Stimulated activated CD4-positive, alpha-beta T cell treated with anti-CD3 and anti-CD28 coated beads, TNF-alpha, amount 100 ng/mL, for 4 hours (primary cell): ENCODE results near the gene PSMD6.

Experiments used
- DNase-seq, 3 experiments: peaks; one replicate each; pipeline ENCODE4 v3.0.0-alpha.2; 2020; ENCODE audit warnings: low read depth in 3 of 3

Gene PSMD6

DNA sequence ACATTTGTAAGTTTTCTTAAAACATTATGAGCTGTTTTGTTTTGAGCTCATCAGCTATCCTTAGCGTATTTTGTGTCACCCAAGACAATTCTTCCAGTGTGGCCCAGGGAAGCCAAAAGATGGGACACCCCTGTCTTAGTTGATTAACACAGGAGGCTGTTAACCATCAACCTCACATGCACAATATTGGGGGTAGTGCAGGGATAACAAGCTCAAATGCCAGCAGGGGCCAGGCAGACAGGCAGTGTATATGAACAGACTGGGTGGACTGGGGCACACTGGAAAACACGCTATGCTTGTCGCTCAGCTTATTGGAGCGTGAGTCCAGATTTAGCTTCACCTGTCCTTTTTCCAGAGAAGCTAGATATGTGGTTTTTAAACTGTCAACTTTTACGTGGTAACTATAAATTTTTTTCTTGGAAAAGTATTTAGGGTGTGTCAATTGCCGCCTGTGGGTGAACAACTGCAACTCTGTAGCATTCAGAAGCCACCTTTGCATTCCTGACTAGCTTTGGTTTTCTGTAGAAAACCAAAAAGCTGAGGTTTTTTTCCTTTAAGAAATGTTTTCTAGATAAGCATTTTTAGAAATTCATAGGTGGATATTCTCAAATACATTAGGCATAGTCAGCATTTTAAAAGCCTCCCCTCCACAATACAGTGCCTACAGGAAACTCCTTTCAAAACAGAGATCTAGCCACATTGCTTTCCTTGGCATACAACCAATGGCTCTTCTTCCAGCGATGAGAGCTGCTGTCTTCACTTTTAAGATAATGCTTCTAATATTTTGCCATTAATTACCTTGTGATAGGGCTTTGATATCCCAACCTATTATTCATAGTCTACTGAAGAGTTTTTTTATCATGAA, 14.6 kb downstream of the PSMD6 start:
- no peak for DNase-seq

DNA sequence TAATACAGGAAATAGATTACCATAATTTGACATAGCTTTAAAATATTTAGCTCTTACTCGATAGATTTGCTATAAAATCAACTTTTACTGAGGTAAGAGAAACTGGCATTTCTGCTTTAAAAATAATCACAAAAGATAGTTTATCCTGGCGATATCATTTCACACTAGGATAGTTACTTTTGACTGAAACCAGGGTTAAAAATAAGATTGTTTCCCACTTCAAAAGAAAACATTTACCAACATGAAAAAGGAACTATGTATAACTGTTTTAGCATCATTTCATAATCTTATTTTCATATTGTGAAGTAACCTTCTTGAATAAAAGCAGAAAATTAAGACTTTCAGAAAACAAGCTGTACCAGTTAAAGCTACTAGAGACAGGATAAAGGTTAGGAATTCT, 15.3 kb downstream of the PSMD6 start:
- DNase-seq: no peak

DNA sequence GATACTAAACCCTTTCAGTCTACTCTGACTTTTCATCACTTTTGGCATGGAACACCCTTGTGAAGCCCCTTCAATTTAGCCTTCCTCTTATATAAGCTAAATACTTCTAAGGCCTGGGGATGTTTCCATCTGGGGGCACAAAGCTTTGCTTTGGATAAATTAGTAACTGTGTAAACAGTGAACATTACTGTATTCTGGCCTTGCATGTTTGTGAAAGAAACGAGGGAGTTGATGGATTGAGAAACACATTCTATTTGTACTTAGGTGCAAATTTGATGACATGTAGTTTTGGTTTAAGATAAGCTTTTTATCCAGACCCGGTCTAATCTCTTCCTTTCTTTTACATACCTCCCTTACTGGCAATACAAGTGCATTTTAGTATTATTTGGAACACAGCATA, 19.7 kb downstream of the PSMD6 start:
- DNase-seq: no peak

DNA sequence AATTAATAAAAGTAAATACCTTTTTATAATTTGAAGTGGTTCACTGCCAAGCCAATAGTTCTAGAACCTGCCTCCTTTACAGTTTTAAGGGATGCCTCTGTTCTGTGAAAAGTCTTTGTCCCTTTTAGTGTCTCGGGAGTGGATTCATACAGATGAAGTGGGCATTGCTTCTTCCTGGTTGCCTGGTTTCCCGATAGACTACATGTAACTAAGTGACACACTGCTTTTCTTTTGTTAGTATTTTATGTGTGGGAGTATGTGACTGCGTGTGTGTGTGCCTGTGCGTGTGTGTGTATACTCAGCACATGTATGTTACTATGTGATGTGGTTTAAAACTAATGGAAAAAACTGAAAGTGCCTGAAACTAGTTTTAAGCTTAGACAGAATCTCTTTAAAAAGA, 21.1 kb downstream of the PSMD6 start:
- DNase-seq: no peak

DNA sequence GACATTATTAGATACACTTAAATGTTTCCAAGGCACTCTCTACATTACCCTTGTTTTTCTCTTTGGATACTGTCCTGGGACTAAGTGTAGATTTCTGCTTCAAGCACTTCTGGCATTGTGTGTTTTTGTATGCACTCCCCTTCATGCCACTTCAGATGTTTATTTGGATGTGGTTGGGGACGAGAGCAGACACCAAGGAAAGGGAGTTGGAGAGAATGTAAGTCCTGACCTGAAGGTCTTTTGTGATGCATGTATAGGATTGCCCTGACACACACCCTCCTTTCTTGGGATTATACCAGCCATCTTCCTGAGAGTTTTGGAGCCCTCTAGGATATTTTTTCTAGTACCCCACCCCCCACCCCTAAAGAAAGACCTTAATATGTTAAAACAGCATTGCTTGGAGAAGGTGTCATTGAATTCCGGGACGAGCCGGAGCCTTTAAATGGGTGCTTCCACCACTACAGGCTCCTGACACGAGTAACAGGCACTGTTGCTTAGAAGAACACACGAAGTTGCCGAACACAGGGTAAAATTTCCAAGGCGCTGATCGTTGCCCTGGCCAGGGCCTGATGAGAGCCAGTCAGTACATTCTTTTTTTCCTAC, 22.7 kb downstream of the PSMD6 start:
- no peak for DNase-seq

DNA sequence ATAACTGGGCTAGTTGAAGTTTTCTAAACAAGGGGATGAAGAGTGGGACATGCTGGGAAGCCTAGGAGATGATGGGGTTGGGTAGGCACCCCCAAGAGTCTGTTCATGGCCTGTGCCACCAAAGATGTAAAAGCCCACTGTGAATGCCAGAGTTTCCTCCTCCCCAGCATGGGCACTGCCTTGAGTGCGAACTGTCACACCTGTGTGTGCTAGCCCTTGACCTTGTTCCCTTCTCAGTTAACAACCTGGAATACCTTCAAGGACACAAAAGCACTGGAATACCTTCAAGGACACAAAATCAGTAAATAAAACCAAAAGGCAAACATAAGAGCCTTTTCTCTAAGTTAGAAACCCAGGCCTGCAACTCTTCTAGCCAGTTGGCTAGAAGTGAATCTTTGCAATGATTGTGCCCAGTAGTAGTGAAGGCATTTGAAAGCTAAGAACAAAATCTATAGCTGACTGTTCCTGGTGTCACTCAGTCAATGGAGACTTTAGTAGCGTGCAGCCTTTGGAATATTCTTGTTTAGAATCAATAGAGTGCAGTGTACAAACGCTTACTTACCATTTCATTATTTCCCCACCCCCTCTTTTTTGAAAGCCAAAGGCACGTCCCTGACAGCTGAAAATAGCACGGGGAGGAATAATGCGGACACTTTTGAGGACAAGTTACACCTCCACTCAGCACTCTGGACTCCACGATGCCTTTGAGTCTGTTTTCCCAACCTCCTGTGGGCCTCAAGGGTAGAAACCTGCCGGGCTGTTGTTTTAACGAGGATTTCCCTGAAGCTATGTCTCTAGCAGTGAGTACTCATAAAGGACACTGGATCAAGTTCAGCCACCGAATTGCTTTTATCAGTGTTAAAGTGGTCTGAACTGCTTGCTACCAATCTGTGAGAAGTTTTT, 24.2 kb downstream of the PSMD6 start:
- DNase-seq: no peak

DNA sequence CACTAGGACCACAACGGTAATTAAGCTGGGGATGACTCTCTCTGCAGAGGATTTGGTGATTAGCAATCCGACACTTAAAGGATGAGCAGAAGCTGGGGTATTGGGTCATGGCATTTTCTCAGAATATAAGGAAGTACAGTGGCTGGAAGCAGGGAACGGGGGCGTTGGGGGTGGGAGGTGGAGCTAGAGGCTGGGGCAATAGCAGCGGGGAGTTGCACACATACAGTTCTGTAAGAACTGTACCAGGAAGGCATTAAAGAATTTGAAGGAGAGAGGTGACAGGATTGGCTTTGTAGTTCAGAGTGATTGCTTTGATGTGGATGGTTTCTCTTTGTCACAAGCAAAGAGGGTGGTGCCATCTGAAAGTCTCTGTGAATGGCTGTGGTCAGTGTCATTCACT, 28.2 kb downstream of the PSMD6 start:
- no peak for DNase-seq

DNA sequence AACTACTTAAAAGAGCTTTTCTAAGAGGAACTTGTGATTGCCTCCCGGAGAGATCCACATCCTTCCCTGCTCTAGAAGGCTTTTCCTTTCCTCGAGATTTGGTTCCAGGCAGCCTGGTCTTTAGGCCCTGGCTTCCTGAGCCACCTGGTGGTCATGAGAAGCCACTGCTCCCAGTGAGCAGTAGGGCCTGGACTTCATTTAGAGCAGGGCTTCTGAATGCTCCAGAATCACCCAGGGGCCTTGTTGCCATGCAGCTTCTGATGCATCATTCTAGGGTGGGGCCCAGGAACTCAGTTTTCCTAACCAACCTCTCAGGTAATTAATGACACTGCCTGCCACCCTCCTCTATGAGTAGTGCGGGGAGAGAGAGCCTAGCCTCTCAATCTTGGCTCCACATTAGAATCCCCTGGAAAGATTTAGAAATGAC, 29.6 kb downstream of the PSMD6 start:
- peak; percentile 5 to 26 (median 10) for DNase-seq

DNA sequence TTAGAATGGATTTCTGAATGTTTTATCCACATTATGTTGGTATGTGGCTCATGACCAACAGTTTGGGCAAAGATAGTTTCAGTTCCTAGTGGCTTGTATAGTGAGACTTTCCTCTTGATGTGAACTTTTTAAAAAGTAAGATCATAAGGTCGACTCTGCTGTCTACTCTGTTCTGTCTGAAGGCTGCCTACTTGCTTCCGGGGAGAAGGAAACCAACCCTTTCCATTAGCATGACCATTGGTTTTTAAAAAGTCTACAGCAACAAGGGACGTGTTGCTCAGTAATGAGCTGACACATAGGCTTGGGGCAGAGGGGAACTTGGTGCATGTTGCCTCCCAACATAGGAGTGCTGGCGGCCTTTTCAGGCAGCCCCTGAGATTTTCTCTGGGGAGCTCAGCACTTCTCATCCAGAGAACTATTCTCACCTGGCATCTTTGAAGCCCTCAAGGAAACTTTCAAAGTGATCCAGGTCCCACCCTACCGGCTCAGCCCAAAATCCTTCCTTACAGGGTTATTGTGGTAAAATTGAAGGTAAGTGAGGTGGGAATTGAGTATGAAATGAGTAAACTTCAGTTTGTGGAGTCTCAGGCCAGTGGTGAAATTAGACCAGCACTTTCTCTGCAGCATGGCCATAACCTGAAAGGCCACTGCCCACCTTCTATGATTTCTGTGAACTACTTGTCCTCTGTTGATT, 30.6 kb downstream of the PSMD6 start:
- no peak for DNase-seq

DNA sequence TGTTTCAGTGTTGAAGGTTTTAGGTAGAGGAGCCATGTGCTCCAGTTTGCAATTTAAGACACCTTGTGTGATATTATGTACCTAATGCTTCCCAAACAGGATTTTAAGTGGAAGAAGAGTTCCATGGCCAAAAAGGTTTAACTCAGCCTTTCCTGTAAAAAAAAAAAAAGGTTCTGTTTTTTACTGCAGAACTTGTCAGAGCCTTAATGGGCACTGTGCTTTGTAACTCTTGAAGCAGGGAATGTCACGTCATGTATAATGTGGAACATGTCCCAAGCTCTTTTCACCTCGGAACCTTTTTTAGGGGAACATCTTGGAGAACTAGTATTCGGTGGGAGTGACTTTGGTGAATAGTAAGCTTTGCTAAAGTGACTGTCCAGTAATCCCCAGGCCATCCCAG, 31.6 kb downstream of the PSMD6 start:
- no peak for DNase-seq

DNA sequence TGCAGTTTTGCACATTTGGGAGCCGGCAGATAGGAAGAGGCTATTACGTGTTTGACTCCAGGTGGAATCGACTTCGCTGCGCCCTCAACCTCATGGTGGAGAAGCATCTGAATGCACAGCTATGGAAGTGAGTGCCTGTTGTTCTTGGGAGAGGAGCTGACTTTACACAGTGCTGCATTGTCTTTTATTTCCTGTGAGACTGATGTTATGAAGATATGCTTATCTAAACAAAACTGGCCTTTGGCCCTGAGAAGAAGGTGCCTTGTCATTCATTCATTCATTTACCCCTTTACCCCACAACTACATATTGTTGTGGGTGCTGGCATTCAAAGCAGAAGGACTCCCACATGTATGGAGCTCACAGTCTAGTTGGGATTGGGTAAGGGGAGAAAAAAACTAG, 32.6 kb downstream of the PSMD6 start:
- DNase-seq: no peak

DNA sequence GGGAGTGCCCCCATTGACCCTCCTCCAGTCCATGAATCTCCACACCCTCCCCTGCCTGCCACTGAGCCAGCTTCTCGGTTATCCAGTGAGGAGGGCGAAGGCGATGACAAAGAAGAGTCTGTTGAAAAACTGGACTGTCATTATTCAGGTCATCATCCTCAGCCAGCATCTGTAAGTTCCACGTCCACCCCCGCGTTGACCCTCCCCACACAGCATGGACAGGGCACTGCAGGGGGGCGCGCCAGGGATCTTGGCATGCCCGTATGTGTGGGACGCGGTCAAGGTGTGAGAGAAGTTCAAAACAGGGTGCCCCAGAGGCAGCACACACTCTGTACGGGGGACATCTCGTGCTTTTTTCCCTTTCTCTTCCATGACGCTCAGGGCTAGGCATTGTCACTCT, 33.1 kb downstream of the PSMD6 start:
- DNase-seq: no peak

DNA sequence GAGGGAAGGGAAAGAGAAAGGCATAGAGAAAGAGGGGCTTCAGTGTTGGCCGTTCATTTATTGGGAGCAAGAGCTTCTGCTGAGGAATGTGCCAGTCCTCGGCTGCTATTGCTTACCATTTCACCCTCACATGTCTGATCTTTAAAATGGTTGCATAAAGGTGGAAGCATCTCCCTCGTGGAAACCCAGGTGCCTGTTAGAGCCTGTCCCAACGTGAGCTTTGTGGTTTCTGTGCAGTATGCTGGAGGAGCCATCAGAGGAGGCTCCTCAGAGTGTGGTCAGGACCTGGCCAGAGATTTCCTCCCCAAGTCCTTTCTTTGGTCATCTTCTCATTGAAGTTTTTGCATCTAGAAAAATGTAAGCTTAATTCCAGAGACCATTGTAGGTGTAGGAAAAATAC, 34.4 kb downstream of the PSMD6 start:
- DNase-seq: no peak

DNA sequence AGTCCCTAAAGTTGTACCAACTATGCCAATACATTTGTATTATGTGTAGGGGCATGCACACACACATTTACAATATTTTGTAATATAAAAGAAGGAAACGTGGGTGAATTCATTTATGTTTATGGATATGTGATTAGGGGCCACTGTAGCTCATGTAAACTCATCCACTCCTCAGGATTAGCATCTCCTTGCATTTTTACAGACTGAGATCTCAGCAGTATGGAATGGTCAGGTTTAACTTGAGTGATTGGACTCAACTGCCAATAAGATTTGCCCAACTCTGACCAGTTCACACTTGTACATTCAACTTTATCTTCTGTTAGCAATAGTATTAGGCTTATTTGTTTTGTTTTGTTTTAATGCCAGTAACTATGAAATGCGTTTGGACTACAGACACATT, 36.5 kb downstream of the PSMD6 start:
- no peak for DNase-seq

DNA sequence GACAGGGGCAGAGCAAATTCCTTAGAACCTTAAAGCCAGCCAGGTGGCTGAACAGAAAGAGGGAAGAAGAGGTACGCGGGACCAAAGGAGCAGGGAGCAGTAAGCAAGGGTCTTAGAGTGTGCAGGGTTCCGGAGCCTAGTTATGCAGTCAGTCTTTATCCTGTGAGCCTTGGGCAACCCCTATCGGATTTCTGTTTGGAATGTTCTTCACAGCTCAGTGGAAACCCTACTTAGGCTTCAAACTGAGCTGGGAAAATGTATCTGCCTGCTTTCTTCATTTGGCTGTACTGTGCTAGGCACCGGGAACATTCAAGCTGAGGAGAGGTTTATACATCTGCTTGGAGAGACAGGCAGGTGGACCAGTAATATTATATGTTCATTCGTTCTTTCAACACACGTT, 37.1 kb downstream of the PSMD6 start:
- DNase-seq: no peak

DNA sequence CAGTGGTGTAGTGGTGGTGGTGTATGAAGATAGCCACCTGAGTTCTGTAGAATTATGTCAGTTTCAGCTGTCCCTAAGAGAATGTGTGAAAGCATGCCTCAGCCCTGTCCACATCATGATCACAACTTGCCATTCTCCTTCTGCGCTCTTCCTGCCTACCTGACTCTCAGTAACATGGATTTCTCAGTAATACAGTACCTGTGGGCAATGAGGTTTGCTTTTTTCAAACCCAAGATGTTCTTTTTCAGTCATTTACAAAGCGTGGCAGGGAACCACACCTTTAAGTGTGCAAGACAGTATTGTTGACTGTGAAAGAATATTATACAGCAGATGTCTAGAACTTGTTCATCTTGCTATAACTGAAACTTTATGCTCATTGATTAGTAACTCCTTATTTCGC, 38.9 kb downstream of the PSMD6 start:
- no peak for DNase-seq

DNA sequence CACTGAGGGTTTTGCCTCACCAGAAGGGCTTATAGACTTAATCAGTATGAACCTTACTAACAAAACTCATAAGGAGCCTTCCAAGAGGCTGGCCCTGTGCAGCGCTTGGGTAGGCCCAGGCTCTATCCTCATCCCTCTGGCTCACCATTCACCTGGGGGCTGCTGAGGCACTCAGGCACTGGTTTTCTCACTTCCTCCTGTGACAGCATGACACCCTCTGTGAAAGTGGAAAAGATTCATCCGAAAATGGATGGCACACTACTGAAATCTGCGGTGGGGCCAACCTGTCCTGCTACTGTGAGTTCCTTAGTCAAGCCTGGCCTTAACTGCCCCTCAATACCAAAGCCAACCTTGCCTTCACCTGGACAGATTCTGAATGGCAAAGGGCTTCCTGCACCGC, 41.3 kb downstream of the PSMD6 start:
- no peak for DNase-seq

DNA sequence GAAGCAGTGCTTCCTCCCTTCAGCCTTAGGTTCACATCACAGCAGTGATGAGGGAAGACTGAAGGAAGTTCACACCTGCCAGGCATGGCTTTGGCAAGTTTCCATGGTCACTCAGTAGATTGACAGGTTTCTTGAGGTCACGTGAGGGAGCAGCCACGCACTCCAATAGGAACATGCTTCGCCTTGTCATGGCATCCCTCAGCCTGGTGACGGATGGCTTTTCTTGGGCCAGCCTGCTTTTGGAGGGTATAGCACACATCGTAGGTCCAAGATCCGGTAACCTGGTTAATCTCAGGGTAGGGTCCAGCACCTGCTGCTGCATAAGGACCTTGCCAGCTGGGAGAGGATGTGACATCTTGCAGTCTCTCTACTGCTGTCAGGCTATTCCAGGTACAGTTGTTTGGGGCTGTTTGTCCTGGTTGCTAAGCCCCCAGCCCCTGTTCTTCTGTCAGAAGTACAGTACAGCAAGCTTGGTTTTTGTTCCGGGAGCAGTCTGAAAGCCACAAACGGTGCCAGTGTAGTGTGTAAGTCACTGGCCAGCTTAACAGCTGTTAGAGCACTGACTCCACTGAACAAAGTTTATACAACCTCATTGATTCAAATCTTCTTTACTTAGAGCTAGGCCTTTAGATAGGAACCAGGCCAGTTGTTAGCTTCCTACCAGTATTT, 42.3 kb downstream of the PSMD6 start:
- no peak for DNase-seq

DNA sequence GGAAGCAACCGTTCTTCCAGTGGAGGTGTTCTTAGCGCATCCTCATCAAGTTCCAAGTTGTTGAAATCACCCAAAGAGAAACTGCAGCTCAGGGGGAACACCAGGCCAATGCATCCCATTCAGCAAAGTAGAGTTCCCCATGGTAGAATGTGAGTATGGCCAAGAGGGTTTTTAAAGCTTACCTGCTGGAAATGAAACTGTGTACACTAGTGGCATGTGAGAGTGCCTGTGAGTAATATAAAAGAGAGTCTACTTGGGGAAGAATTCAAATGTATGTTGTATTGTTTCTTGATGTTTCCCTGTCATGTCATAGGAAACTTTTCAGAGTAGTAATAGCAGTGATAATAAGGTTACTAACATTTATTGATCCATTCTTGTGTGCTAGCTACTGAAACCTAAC, 43.3 kb downstream of the PSMD6 start:
- no peak for DNase-seq

DNA sequence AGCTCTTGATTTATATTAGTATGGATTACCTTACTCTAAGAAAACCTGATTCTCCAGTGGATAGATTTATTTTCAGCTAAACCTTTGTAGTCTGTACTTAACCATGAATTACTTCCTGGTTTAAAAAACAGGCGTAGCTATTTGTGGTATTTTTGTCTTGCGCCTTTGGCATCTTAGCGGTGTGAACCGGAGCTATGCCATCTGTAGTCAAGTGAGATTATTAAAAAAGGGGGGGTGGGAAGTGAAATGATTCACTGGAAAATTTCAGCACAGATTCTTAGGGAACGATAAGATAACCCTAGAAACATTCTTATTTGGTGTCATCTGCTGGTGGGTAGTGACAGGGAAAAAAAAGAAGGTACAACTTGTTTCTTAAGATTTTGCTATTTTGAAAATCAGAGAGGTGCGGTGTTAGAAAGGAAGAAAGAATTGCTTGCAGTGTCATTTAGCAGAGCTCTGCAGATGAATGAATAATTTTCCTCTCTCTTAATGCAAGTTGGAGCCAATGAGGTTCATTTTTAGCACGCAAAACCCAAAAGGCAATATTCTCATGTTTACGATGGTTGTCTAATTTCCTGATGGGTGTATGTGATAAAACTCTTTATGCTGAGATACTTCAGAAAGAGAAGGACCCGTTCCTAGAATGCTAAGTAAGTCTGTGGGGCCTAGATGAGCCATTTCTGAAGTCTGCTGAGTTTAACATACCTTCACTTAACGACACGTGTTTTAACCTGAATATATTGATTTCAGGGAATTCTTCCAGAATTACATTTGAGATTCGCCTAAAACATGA, 44.0 kb downstream of the PSMD6 start:
- no peak for DNase-seq

DNA sequence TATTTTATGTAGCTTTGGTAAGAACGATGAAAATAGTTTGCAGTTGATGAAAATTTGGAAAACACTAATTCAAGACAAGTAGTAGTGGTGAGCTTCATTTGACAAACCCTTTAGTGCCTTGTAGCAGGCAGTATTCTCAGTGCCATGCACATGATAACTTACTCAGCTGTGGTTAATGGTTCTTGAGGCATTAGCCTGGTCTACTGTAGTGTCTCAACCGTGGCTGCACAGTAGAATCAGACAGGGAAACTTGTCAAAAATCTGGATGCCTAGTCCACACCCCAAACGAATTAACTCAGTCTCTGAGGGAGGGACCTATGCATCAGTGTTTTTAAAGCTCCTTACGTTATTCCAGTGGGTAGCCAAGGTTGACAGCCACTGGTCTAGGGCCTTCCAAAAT, 45.4 kb downstream of the PSMD6 start:
- no peak for DNase-seq
